GM19099 (cell line): ENCODE results near the gene CAPN2.

Experiments
- POLR2A ChIP-seq: IDR thresholded peaks from 3 replicates; pipeline ENCODE4 v1.6.1; 2011; ENCODE audit warnings: low read depth; ENCODE audit not compliant: insufficient read length; ENCODE audit errors: extremely low read depth

Gene CAPN2

GRCh38 chr1:223755992-223756775 lies 43.8 kb downstream of the CAPN2 start:
- no peak for TF ChIP-seq POLR2A

- TF ChIP-seq POLR2A, result no peak
These were observed 44.7 kb downstream of the CAPN2 start for GRCh38 chr1:223756806-223757700.

GRCh38 chr1:223758734-223759133 lies 46.4 kb downstream of the CAPN2 start:
- no peak for TF ChIP-seq POLR2A

GRCh38 chr1:223759273-223759672 lies 46.9 kb downstream of the CAPN2 start:
- TF ChIP-seq POLR2A, result no peak

- no peak for TF ChIP-seq POLR2A
These were observed 48.5 kb downstream of the CAPN2 start for GRCh38 chr1:223760833-223761232.

- no peak for TF ChIP-seq POLR2A
These were observed 49.1 kb downstream of the CAPN2 start for GRCh38 chr1:223761411-223761810.

- no peak for TF ChIP-seq POLR2A
These were observed 50.9 kb downstream of the CAPN2 start for GRCh38 chr1:223763251-223763650.

GRCh38 chr1:223763881-223764280 lies 51.5 kb downstream of the CAPN2 start:
- TF ChIP-seq POLR2A, result no peak

- no peak for TF ChIP-seq POLR2A
These were observed 52.8 kb downstream of the CAPN2 start for GRCh38 chr1:223765036-223765718.

GRCh38 chr1:223765719-223766340 lies 53.5 kb downstream of the CAPN2 start:
- TF ChIP-seq POLR2A, result no peak

- no peak for TF ChIP-seq POLR2A
These were observed 58.4 kb downstream of the CAPN2 start for GRCh38 chr1:223770621-223771315.

GRCh38 chr1:223771469-223771813 lies 59.1 kb downstream of the CAPN2 start:
- TF ChIP-seq POLR2A, result no peak

GRCh38 chr1:223771814-223772770 lies 59.8 kb downstream of the CAPN2 start:
- TF ChIP-seq POLR2A, result no peak
